Measurements from ENCODE around the gene MACROD2.

MACROD2 gene

DNA sequence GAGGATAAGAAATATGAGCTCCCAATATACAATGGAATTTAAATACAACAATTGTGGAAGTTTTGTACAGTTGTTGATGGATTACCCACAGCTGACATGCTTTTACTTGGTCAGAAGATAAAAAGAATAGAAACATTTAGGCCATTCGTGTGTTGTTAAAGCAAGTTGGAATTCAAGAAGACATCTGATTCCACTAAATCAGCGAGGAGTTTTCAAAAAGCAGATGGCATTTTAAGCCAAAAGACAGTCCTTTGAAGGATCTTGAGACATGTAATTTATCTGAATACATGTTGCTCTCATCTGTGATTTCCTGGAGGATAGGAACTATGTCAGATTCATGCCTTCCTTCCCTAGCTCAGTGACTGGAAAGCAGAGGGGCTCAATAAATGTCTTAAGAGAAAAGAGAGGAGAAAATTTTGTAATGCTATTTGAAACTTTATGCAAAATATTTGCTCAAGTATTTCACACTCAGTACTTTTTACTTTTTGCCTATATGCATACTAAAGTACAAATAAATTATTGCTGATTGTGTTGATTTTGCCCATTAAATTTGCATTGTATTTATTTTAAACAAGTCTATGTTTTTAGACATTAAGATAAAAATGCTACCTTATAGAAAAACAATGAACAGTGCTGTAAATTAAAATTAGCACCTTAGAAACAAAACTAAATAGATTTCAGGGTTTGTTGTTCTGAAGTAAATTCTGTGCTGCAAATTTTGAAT lies 1075.9 kb downstream of the MACROD2 start (continued):
- TF ChIP-seq, protein P1, sequence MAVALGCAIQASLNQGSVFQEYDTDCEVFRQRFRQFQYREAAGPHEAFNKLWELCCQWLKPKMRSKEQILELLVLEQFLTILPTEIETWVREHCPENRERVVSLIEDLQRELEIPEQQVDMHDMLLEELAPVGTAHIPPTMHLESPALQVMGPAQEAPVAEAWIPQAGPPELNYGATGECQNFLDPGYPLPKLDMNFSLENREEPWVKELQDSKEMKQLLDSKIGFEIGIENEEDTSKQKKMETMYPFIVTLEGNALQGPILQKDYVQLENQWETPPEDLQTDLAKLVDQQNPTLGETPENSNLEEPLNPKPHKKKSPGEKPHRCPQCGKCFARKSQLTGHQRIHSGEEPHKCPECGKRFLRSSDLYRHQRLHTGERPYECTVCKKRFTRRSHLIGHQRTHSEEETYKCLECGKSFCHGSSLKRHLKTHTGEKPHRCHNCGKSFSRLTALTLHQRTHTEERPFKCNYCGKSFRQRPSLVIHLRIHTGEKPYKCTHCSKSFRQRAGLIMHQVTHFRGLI (tag by site-specific recombination; IDR thresholded peaks at IDR 0.05): no peak
- TF ChIP-seq ZNF626 (tag by site-specific recombination; IDR thresholded peaks at IDR 0.05): no peak
- TF ChIP-seq ZNF133 (tag by site-specific recombination; IDR thresholded peaks at IDR 0.05): no peak
- TF ChIP-seq KLF8 (tag by site-specific recombination; IDR thresholded peaks at IDR 0.05): no peak
- no peak for TF ChIP-seq ZNF2 (tag by site-specific recombination; IDR thresholded peaks at IDR 0.05)

DNA sequence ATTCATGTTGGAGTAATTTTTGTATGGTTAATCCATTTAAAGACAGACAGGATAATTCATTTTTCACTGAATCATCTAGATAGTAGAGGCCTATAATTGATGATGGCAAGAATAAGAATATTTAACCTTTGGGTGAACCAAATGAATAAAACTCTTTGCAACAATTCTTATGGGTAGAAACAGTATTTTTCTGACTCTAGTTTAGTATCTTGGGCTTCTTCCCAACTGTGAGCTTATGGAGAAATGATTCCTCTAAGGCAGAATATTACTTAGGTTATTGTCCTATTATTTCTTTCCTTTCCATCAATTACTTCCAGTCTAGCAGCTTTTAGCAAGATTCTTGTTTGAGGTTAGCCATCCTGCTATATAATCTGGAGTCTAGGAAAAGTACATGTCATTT lies 1077.0 kb downstream of the MACROD2 start:
- ChIA-PET CTCF (no interaction called here), POLR2A (no interaction called here)
- Histone ChIP-seq H3K27ac (ENCODE audit: extremely low read depth, low read depth, low read length) (no peak overlapping the region), H3K4me3 (ENCODE audit: low read depth, low read length) (no peak overlapping the region), H3K36me3 (ENCODE audit: control insufficient read depth in 2 of 2, insufficient read depth in 1 of 2, low read length in 2 of 2) (no peaks in the 10 kb centered on the region), H3K4me1 (ENCODE audit: control insufficient read depth, insufficient read depth, low read length) (peaks cover 7% of the 10 kb centered on the region), H3K9me3 (ENCODE audit: control insufficient read depth, insufficient read depth, low read depth, low read length) (no peaks in the 10 kb centered on the region)
- TF ChIP-seq SCRT2 (tag by site-specific recombination; IDR thresholded peaks at IDR 0.05) (no peak), ZNF324 (tag by site-specific recombination; IDR thresholded peaks at IDR 0.05) (no peak), KLF8 (tag by site-specific recombination; IDR thresholded peaks at IDR 0.05) (no peak), ZNF549 (tag by site-specific recombination; IDR thresholded peaks at IDR 0.05) (no peak)
- TF ChIP-seq, protein P2, sequence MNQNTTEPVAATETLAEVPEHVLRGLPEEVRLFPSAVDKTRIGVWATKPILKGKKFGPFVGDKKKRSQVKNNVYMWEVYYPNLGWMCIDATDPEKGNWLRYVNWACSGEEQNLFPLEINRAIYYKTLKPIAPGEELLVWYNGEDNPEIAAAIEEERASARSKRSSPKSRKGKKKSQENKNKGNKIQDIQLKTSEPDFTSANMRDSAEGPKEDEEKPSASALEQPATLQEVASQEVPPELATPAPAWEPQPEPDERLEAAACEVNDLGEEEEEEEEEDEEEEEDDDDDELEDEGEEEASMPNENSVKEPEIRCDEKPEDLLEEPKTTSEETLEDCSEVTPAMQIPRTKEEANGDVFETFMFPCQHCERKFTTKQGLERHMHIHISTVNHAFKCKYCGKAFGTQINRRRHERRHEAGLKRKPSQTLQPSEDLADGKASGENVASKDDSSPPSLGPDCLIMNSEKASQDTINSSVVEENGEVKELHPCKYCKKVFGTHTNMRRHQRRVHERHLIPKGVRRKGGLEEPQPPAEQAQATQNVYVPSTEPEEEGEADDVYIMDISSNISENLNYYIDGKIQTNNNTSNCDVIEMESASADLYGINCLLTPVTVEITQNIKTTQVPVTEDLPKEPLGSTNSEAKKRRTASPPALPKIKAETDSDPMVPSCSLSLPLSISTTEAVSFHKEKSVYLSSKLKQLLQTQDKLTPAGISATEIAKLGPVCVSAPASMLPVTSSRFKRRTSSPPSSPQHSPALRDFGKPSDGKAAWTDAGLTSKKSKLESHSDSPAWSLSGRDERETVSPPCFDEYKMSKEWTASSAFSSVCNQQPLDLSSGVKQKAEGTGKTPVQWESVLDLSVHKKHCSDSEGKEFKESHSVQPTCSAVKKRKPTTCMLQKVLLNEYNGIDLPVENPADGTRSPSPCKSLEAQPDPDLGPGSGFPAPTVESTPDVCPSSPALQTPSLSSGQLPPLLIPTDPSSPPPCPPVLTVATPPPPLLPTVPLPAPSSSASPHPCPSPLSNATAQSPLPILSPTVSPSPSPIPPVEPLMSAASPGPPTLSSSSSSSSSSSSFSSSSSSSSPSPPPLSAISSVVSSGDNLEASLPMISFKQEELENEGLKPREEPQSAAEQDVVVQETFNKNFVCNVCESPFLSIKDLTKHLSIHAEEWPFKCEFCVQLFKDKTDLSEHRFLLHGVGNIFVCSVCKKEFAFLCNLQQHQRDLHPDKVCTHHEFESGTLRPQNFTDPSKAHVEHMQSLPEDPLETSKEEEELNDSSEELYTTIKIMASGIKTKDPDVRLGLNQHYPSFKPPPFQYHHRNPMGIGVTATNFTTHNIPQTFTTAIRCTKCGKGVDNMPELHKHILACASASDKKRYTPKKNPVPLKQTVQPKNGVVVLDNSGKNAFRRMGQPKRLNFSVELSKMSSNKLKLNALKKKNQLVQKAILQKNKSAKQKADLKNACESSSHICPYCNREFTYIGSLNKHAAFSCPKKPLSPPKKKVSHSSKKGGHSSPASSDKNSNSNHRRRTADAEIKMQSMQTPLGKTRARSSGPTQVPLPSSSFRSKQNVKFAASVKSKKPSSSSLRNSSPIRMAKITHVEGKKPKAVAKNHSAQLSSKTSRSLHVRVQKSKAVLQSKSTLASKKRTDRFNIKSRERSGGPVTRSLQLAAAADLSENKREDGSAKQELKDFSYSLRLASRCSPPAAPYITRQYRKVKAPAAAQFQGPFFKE (tag by site-specific recombination; IDR thresholded peaks at IDR 0.05; ENCODE audit: borderline replicate concordance): no peak
- TF ChIP-seq, protein P3, sequence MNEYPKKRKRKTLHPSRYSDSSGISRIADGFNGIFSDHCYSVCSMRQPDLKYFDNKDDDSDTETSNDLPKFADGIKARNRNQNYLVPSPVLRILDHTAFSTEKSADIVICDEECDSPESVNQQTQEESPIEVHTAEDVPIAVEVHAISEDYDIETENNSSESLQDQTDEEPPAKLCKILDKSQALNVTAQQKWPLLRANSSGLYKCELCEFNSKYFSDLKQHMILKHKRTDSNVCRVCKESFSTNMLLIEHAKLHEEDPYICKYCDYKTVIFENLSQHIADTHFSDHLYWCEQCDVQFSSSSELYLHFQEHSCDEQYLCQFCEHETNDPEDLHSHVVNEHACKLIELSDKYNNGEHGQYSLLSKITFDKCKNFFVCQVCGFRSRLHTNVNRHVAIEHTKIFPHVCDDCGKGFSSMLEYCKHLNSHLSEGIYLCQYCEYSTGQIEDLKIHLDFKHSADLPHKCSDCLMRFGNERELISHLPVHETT (tag by site-specific recombination; IDR thresholded peaks at IDR 0.05): no peak

DNA sequence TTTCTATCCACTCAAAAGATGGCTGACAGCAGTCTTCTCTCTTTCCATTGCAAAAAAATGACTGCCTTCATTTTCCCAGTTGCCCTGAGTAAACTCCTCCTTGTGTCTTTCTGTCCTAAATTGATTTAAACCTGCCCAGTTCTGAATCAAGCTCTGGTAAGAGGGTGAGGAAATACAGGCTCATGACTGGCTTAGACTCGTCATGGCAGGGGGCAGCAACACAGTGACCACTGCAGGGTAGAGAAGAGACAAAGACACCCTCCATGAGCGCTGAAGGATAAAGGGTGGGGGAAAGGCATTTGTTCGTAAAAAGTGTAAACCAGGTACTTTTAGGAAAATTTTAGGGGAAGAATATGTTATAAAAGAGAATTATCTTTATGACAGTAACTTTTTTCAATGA lies 1080.3 kb downstream of the MACROD2 start:
- POLR2A ChIA-PET: no interaction called here
- TF ChIP-seq OVOL3 (tag by site-specific recombination; IDR thresholded peaks at IDR 0.05) (no peak), ZNF76 (tag by site-specific recombination; IDR thresholded peaks at IDR 0.05; ENCODE audit: borderline replicate concordance, low read depth) (no peak), REPIN1 (tag by site-specific recombination; IDR thresholded peaks at IDR 0.05; ENCODE audit: low read depth) (no peak), ZNF544 (tag by site-specific recombination; IDR thresholded peaks at IDR 0.05) (no peak), ZNF24 (tag by site-specific recombination; IDR thresholded peaks at IDR 0.05) (no peak), ZNF426 (tag by site-specific recombination; IDR thresholded peaks at IDR 0.05) (no peak), ZNF423 (tag by site-specific recombination; IDR thresholded peaks at IDR 0.05) (no peak), MEIS1 (CRISPR knock-in tag; IDR thresholded peaks at IDR 0.05; ENCODE audit: borderline replicate concordance) (no peak)
- TF ChIP-seq, protein P4, sequence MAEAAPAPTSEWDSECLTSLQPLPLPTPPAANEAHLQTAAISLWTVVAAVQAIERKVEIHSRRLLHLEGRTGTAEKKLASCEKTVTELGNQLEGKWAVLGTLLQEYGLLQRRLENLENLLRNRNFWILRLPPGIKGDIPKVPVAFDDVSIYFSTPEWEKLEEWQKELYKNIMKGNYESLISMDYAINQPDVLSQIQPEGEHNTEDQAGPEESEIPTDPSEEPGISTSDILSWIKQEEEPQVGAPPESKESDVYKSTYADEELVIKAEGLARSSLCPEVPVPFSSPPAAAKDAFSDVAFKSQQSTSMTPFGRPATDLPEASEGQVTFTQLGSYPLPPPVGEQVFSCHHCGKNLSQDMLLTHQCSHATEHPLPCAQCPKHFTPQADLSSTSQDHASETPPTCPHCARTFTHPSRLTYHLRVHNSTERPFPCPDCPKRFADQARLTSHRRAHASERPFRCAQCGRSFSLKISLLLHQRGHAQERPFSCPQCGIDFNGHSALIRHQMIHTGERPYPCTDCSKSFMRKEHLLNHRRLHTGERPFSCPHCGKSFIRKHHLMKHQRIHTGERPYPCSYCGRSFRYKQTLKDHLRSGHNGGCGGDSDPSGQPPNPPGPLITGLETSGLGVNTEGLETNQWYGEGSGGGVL (tag by site-specific recombination; IDR thresholded peaks at IDR 0.05): no peak
- TF ChIP-seq, protein P5, sequence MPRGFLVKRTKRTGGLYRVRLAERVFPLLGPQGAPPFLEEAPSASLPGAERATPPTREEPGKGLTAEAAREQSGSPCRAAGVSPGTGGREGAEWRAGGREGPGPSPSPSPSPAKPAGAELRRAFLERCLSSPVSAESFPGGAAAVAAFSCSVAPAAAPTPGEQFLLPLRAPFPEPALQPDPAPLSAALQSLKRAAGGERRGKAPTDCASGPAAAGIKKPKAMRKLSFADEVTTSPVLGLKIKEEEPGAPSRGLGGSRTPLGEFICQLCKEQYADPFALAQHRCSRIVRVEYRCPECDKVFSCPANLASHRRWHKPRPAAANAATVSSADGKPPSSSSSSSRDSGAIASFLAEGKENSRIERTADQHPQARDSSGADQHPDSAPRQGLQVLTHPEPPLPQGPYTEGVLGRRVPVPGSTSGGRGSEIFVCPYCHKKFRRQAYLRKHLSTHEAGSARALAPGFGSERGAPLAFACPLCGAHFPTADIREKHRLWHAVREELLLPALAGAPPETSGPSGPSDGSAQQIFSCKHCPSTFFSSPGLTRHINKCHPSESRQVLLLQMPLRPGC (tag by site-specific recombination; IDR thresholded peaks at IDR 0.05): no peak

More for the DNA sequence above, 1080.3 kb downstream of the MACROD2 start:
- H3K4me1 ChIP-seq (ENCODE audit: control insufficient read depth, insufficient read depth, low read length): peaks cover 7% of the 10 kb centered on the region
- no peaks in the 10 kb centered on the region for H3K36me3 ChIP-seq (ENCODE audit: control insufficient read depth in 2 of 2, insufficient read depth in 1 of 2, low read length in 2 of 2)
- CTCF ChIA-PET: no interaction called here
- H3K4me3 ChIP-seq (ENCODE audit: low read depth, low read length): no peak overlapping the region
- H3K9me3 ChIP-seq (ENCODE audit: control insufficient read depth, insufficient read depth, low read depth, low read length): no peaks in the 10 kb centered on the region
- no peak overlapping the region for H3K27ac ChIP-seq (ENCODE audit: extremely low read depth, low read depth, low read length)
